GM18508 (cell line): Measurements from ENCODE around the gene MRPL2.
"Not testable (repeated sequence)": the region's sequence is repeated elsewhere in the genome, so short reads cannot be mapped to it uniquely, and the experiment has no call there.

Experiments used
- ATAC-seq: cut with Tn5 transposase; IDR thresholded peaks from one replicate; pipeline ENCODE4 v1.9.1; 2021; ENCODE audit warnings: moderate number of reproducible peaks; ENCODE audit not compliant: insufficient read depth, unreplicated experiment

Gene MRPL2

GRCh38 chr6:43054206-43054943, 4.9 kb downstream of the MRPL2 start:
- no peak for ATAC-seq

GRCh38 chr6:43053545-43054205, 5.6 kb downstream of the MRPL2 start, which contains the start of gene CUL7:
CUL7 (minus strand) TSS chr6:43053851; CDS start chr6:43052788, 1,063 bp downstream.
- ATAC-seq = peak; percentile 46

- ATAC-seq = no peak
Observed at GRCh38 chr6:43052842-43053544, 6.2 kb downstream of the MRPL2 start.

- ATAC-seq = no peak
Observed at GRCh38 chr6:43052225-43052841, 6.9 kb downstream of the MRPL2 start.

GRCh38 chr6:43050981-43051380, 8.3 kb downstream of the MRPL2 start:
- no peak for ATAC-seq

GRCh38 chr6:43047998-43048397, 11.2 kb downstream of the MRPL2 start:
- ATAC-seq = no peak

- no peak for ATAC-seq
Observed at GRCh38 chr6:43045371-43045930, 13.8 kb downstream of the MRPL2 start.

- no peak for ATAC-seq
Observed at GRCh38 chr6:43043310-43043709, 15.9 kb downstream of the MRPL2 start.

GRCh38 chr6:43041475-43041874, 17.8 kb downstream of the MRPL2 start:
- not testable (repeated sequence) for ATAC-seq

GRCh38 chr6:43040542-43041257, 18.5 kb downstream of the MRPL2 start:
- no peak for ATAC-seq

GRCh38 chr6:43038727-43039126, 20.5 kb downstream of the MRPL2 start:
- ATAC-seq = no peak

- no peak for ATAC-seq
Observed at GRCh38 chr6:43037706-43038105, 21.5 kb downstream of the MRPL2 start.

GRCh38 chr6:43037197-43037596, 22.0 kb downstream of the MRPL2 start:
- no peak for ATAC-seq

GRCh38 chr6:43036712-43037111, 22.5 kb downstream of the MRPL2 start:
- ATAC-seq = no peak

- no peak for ATAC-seq
Observed at GRCh38 chr6:43035495-43036194, 23.6 kb downstream of the MRPL2 start.

GRCh38 chr6:43034190-43034525, 25.1 kb downstream of the MRPL2 start:
- no peak for ATAC-seq

GRCh38 chr6:43033496-43034189, 25.6 kb downstream of the MRPL2 start:
- ATAC-seq = no peak

GRCh38 chr6:43032326-43032725, 26.9 kb downstream of the MRPL2 start:
- no peak for ATAC-seq

GRCh38 chr6:43029120-43029519, 30.1 kb downstream of the MRPL2 start:
- ATAC-seq = no peak
